Activated naive CD4-positive, alpha-beta T cell treated with anti-CD3 and anti-CD28 coated beads for 36 hours (primary cell): ENCODE results near the gene RBMS3. TPM values are rescaled to one million over a fixed set of nuclear protein-coding genes. Genes with fewer than 3 reads are reported as not detected.
"Not testable (repeated sequence)": the region's sequence is repeated elsewhere in the genome, so short reads cannot be mapped to it uniquely, and the experiment has no call there.

Experiments used
- CTCF ChIA-PET: fragments of 350-600 bp; sonication (Branson Sonifier 250); formaldehyde crosslinking; loops from one replicate; lab custom pipeline; 2021; ENCODE audit warnings: antibody characterized with exemption; lab: Charles Lee
- DNase-seq: peaks from one replicate; pipeline ENCODE4 v3.0.0-alpha.2; 2020
- H3K27ac Mint-ChIP-seq: one replicate; pipeline ENCODE4 v1.8.0; 2021; ENCODE audit warnings: mild to moderate bottlenecking, mixed read lengths
- H3K27me3 Mint-ChIP-seq: one replicate; pipeline ENCODE4 v1.8.0; 2021; ENCODE audit warnings: low read depth, mixed read lengths
- H3K36me3 Mint-ChIP-seq: one replicate; pipeline ENCODE4 v1.8.0; 2021; ENCODE audit warnings: low read depth, mixed read lengths
- H3K4me1 Mint-ChIP-seq: one replicate; pipeline ENCODE4 v1.8.0; 2021; ENCODE audit warnings: low read depth, mixed read lengths
- H3K4me3 Mint-ChIP-seq: one replicate; pipeline ENCODE4 v1.8.0; 2021; ENCODE audit warnings: mild to moderate bottlenecking, moderate library complexity, mixed read lengths
- H3K9me3 Mint-ChIP-seq: one replicate; pipeline ENCODE4 v1.8.0; 2021; ENCODE audit warnings: mixed read lengths
- intact Hi-C: fragments of 100-400 bp; cut with micrococcal nuclease; formaldehyde crosslinking; loops from one replicate; pipeline ENCODE4 v1.15.1; 2023
- total RNA-seq, 2 experiments: library from RNA; stranded (reverse); gene quantifications; one replicate each; pipeline ENCODE4 v1.2.3, GENCODE V29; 2021

The RBMS3 gene
- total RNA-seq, 2 experiments from 2014 or later = 0.84 to 1.1 TPM

- H3K36me3 Mint-ChIP-seq = no peaks in the 10 kb centered on the region
- no peaks in the 10 kb centered on the region for H3K9me3 Mint-ChIP-seq
- peaks cover 2% of the 10 kb centered on the region for H3K27me3 Mint-ChIP-seq
- no peak for DNase-seq
- no peak overlapping the region for H3K27ac Mint-ChIP-seq
- CTCF ChIA-PET = no interaction called here
- no peaks in the 10 kb centered on the region for H3K4me1 Mint-ChIP-seq
- intact Hi-C loops = no loop called here
- no peak overlapping the region for H3K4me3 Mint-ChIP-seq
Observed at GRCh38 chr3:29804044-29804443, 523.2 kb downstream of the RBMS3 start.

GRCh38 chr3:29805757-29806156 is 524.9 kb downstream of the RBMS3 start:
- Mint-ChIP-seq H3K27ac (no peak overlapping the region), H3K4me3 (no peak overlapping the region), H3K9me3 (no peaks in the 10 kb centered on the region), H3K27me3 (peaks cover 2% of the 10 kb centered on the region), H3K36me3 (no peaks in the 10 kb centered on the region), H3K4me1 (no peaks in the 10 kb centered on the region)
- intact Hi-C loops = no loop called here
- CTCF ChIA-PET = no interaction called here
- DNase-seq = no peak

- CTCF ChIA-PET, H3K4me1 Mint-ChIP-seq, H3K36me3 Mint-ChIP-seq, H3K27ac Mint-ChIP-seq, H3K9me3 Mint-ChIP-seq, DNase-seq, H3K4me3 Mint-ChIP-seq, H3K27me3 Mint-ChIP-seq, intact Hi-C loops: not testable (repeated sequence)
Observed at GRCh38 chr3:29808324-29808723, 527.5 kb downstream of the RBMS3 start.

GRCh38 chr3:29822071-29822470 is 541.2 kb downstream of the RBMS3 start:
- Mint-ChIP-seq H3K27me3 (no peaks in the 10 kb centered on the region), H3K36me3 (no peaks in the 10 kb centered on the region), H3K27ac (no peak overlapping the region), H3K4me3 (no peak overlapping the region), H3K9me3 (no peaks in the 10 kb centered on the region), H3K4me1 (no peaks in the 10 kb centered on the region)
- no peak for DNase-seq
- CTCF ChIA-PET = no interaction called here
- intact Hi-C loops = no loop called here

- peaks cover 4% of the 10 kb centered on the region for H3K27me3 Mint-ChIP-seq
- intact Hi-C loops = no loop called here
- no peaks in the 10 kb centered on the region for H3K4me1 Mint-ChIP-seq
- CTCF ChIA-PET = no interaction called here
- no peak overlapping the region for H3K4me3 Mint-ChIP-seq
- H3K36me3 Mint-ChIP-seq = no peaks in the 10 kb centered on the region
- DNase-seq = no peak
- no peak overlapping the region for H3K27ac Mint-ChIP-seq
- H3K9me3 Mint-ChIP-seq = no peaks in the 10 kb centered on the region
Observed at GRCh38 chr3:29823233-29823632, 542.4 kb downstream of the RBMS3 start.

GRCh38 chr3:29826712-29827111 is 545.8 kb downstream of the RBMS3 start:
- DNase-seq = no peak
- intact Hi-C loops = no loop called here
- CTCF ChIA-PET = no interaction called here
- Mint-ChIP-seq H3K27me3 (peaks cover 8% of the 10 kb centered on the region), H3K4me3 (no peak overlapping the region), H3K36me3 (no peaks in the 10 kb centered on the region), H3K27ac (no peak overlapping the region), H3K9me3 (no peaks in the 10 kb centered on the region), H3K4me1 (no peaks in the 10 kb centered on the region)

- H3K27ac Mint-ChIP-seq = no peak overlapping the region
- intact Hi-C loops = no loop called here
- H3K4me3 Mint-ChIP-seq = no peak overlapping the region
- no peak for DNase-seq
- H3K4me1 Mint-ChIP-seq = no peaks in the 10 kb centered on the region
- H3K27me3 Mint-ChIP-seq = peaks cover 8% of the 10 kb centered on the region
- CTCF ChIA-PET = no interaction called here
- H3K36me3 Mint-ChIP-seq = no peaks in the 10 kb centered on the region
- H3K9me3 Mint-ChIP-seq = no peaks in the 10 kb centered on the region
Observed at GRCh38 chr3:29827756-29828155, 546.9 kb downstream of the RBMS3 start.

GRCh38 chr3:29829340-29829739 is 548.5 kb downstream of the RBMS3 start:
- no peaks in the 10 kb centered on the region for H3K36me3 Mint-ChIP-seq
- peaks cover 4% of the 10 kb centered on the region for H3K9me3 Mint-ChIP-seq
- intact Hi-C loops = no loop called here
- no peak overlapping the region for H3K27ac Mint-ChIP-seq
- H3K27me3 Mint-ChIP-seq = peaks cover 8% of the 10 kb centered on the region
- CTCF ChIA-PET = no interaction called here
- no peak overlapping the region for H3K4me3 Mint-ChIP-seq
- no peak for DNase-seq
- H3K4me1 Mint-ChIP-seq = no peaks in the 10 kb centered on the region

GRCh38 chr3:29850641-29851040 is 569.8 kb downstream of the RBMS3 start:
- no peak overlapping the region for H3K27ac Mint-ChIP-seq
- no peak for DNase-seq
- H3K36me3 Mint-ChIP-seq = no peaks in the 10 kb centered on the region
- intact Hi-C loops = no loop called here
- CTCF ChIA-PET = no interaction called here
- peaks cover 5% of the 10 kb centered on the region for H3K9me3 Mint-ChIP-seq
- peaks cover 20% of the 10 kb centered on the region for H3K27me3 Mint-ChIP-seq
- no peaks in the 10 kb centered on the region for H3K4me1 Mint-ChIP-seq
- H3K4me3 Mint-ChIP-seq = no peak overlapping the region

- no peaks in the 10 kb centered on the region for H3K4me1 Mint-ChIP-seq
- intact Hi-C loops = no loop called here
- no peak for DNase-seq
- peaks cover 5% of the 10 kb centered on the region for H3K9me3 Mint-ChIP-seq
- CTCF ChIA-PET = no interaction called here
- no peak overlapping the region for H3K27ac Mint-ChIP-seq
- H3K4me3 Mint-ChIP-seq = no peak overlapping the region
- no peaks in the 10 kb centered on the region for H3K36me3 Mint-ChIP-seq
- peaks cover 22% of the 10 kb centered on the region for H3K27me3 Mint-ChIP-seq
Observed at GRCh38 chr3:29852767-29853166, 571.9 kb downstream of the RBMS3 start.

GRCh38 chr3:29853841-29854397 is 573.0 kb downstream of the RBMS3 start:
- Mint-ChIP-seq H3K27me3 (peaks cover 18% of the 10 kb centered on the region), H3K27ac (no peak overlapping the region), H3K9me3 (peaks cover 5% of the 10 kb centered on the region), H3K36me3 (no peaks in the 10 kb centered on the region), H3K4me1 (no peaks in the 10 kb centered on the region), H3K4me3 (no peak overlapping the region)
- no peak for DNase-seq
- CTCF ChIA-PET = no interaction called here
- intact Hi-C loops = no loop called here

GRCh38 chr3:29854821-29855220 is 574.0 kb downstream of the RBMS3 start:
- no peak for DNase-seq
- no peaks in the 10 kb centered on the region for H3K4me1 Mint-ChIP-seq
- intact Hi-C loops = no loop called here
- no peak overlapping the region for H3K27ac Mint-ChIP-seq
- H3K9me3 Mint-ChIP-seq = peaks cover 5% of the 10 kb centered on the region
- peaks cover 18% of the 10 kb centered on the region for H3K27me3 Mint-ChIP-seq
- H3K4me3 Mint-ChIP-seq = no peak overlapping the region
- CTCF ChIA-PET = no interaction called here
- H3K36me3 Mint-ChIP-seq = no peaks in the 10 kb centered on the region

- Mint-ChIP-seq H3K36me3 (no peaks in the 10 kb centered on the region), H3K4me3 (no peak overlapping the region), H3K27me3 (peaks cover 5% of the 10 kb centered on the region), H3K9me3 (no peaks in the 10 kb centered on the region), H3K4me1 (no peaks in the 10 kb centered on the region), H3K27ac (no peak overlapping the region)
- CTCF ChIA-PET = no interaction called here
- intact Hi-C loops = no loop called here
- no peak for DNase-seq
Observed at GRCh38 chr3:29859726-29860270, 578.9 kb downstream of the RBMS3 start.
